ENCODE data around the gene PCED1A.
A peak's percentile ranks its signal among the peaks of the same experiment; 100 is the strongest.

PCED1A gene

GRCh38 chr20:2840138-2840966 is at the start of gene PCED1A, which contains the start of gene VPS16:
Gene PCED1A, minus strand, starts transcription at chr20:2840655. Its CDS starts 743 bp downstream, at chr20:2839912.
Gene VPS16, plus strand, starts transcription at chr20:2840745. Its CDS starts 30 bp downstream, at chr20:2840775.
- peak; percentile 91 for DNase-seq (ENCODE audit: low read depth)

GRCh38 chr20:2889797-2890196 is 49.3 kb upstream of the PCED1A start:
- H3K4me3 ChIP-seq (ENCODE audit: low read depth, low read length): no peak overlapping the region
- no peak for TF ChIP-seq CTCF (IDR thresholded peaks at IDR 0.05; ENCODE audit: low read depth, low read length)
- TF ChIP-seq MYC (IDR thresholded peaks at IDR 0.05; ENCODE audit: low read depth, low read length): no peak
- TF ChIP-seq MAX (IDR thresholded peaks at IDR 0.05; ENCODE audit: low read depth, low read length): no peak
- TF ChIP-seq POLR2A (IDR thresholded peaks at IDR 0.05; ENCODE audit: extremely low read depth, insufficient read length): no peak
- DNase-seq (ENCODE audit: low read depth): no peak

More at GRCh38 chr20:2840138-2840966, at the start of gene PCED1A, which contains the start of gene VPS16:
- TF ChIP-seq POLR2A (IDR thresholded peaks at IDR 0.05; ENCODE audit: extremely low read depth, insufficient read length): peak; percentile 72
- TF ChIP-seq MYC (IDR thresholded peaks at IDR 0.05; ENCODE audit: low read depth, low read length): peak; percentile 98
- peak; percentile 99 for TF ChIP-seq MAX (IDR thresholded peaks at IDR 0.05; ENCODE audit: low read depth, low read length)
- no peak for TF ChIP-seq CTCF (IDR thresholded peaks at IDR 0.05; ENCODE audit: low read depth, low read length)
- peak within 1 kb of the TSS; percentile 85 for H3K4me3 ChIP-seq (ENCODE audit: low read depth, low read length)

- TF ChIP-seq MYC (IDR thresholded peaks at IDR 0.05; ENCODE audit: low read depth, low read length) (no peak), POLR2A (IDR thresholded peaks at IDR 0.05; ENCODE audit: extremely low read depth, insufficient read length) (no peak), CTCF (IDR thresholded peaks at IDR 0.05; ENCODE audit: low read depth, low read length) (no peak), MAX (IDR thresholded peaks at IDR 0.05; ENCODE audit: low read depth, low read length) (no peak)
- DNase-seq (ENCODE audit: low read depth): no peak
These were observed 48.8 kb upstream of the PCED1A start for GRCh38 chr20:2889209-2889608.

GRCh38 chr20:2888224-2888955 is 47.9 kb upstream of the PCED1A start:
- DNase-seq (ENCODE audit: low read depth): no peak
- no peak overlapping the region for H3K4me3 ChIP-seq (ENCODE audit: low read depth, low read length)
- TF ChIP-seq MYC (IDR thresholded peaks at IDR 0.05; ENCODE audit: low read depth, low read length): no peak
- no peak for TF ChIP-seq POLR2A (IDR thresholded peaks at IDR 0.05; ENCODE audit: extremely low read depth, insufficient read length)
- no peak for TF ChIP-seq CTCF (IDR thresholded peaks at IDR 0.05; ENCODE audit: low read depth, low read length)

More at GRCh38 chr20:2889209-2889608, 48.8 kb upstream of the PCED1A start:
- H3K4me3 ChIP-seq (ENCODE audit: low read depth, low read length): no peak overlapping the region

- no peak for TF ChIP-seq MAX (IDR thresholded peaks at IDR 0.05; ENCODE audit: low read depth, low read length)
- TF ChIP-seq POLR2A (IDR thresholded peaks at IDR 0.05; ENCODE audit: extremely low read depth, insufficient read length): no peak
- TF ChIP-seq MYC (IDR thresholded peaks at IDR 0.05; ENCODE audit: low read depth, low read length): no peak
- TF ChIP-seq CTCF (IDR thresholded peaks at IDR 0.05; ENCODE audit: low read depth, low read length): no peak
- DNase-seq (ENCODE audit: low read depth): no peak
- no peak overlapping the region for H3K4me3 ChIP-seq (ENCODE audit: low read depth, low read length)
These were observed 47.3 kb upstream of the PCED1A start for GRCh38 chr20:2887715-2888114.

Data from NB4 (cell line).